ENCODE data around the gene ATAD5. TPM values are rescaled to one million over a fixed set of nuclear protein-coding genes. Genes with fewer than 3 reads are reported as not detected.

ATAD5 gene
- total RNA-seq, 6 experiments from 2014 or later: 0.29 to 2.7 (median 0.67) TPM

- 90% methylated on average over 9 of the region's 9 CpGs for WGBS (ENCODE audit: insufficient coverage, low coverage, low lambda C conversion rate, missing lambda C conversion rate)
- H3K36me3 ChIP-seq: peaks cover 0 to 32% (median 15%) of the 10 kb centered on the region in 4 donors
Observed at GRCh38 chr17:30793282-30793977, 38.3 kb upstream of the ATAD5 start.

DNA sequence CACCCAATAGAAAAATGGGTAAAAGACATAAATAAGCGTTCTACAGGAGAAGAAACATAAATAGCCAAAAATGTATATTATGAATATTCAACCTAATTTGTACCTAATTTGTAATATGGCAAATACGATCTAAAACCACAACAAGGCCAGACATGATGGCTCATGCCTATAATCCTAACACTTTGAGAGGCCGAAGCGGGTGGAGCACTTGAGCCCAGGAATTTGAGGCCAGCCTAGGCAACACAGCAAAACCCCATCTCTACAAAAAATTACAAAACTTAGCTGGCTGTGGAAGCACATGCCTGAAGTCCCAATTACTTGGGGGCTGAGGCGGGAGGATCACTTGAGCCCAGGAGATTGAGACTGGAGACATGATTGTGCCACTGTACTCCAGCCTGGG is 37.4 kb upstream of the ATAD5 start:
- WGBS (ENCODE audit: insufficient coverage, low coverage, low lambda C conversion rate, missing lambda C conversion rate): 95% methylated on average over 5 of the region's 5 CpGs
- no peak for DNase-seq
- no peak for TF ChIP-seq CTCF (IDR thresholded peaks at IDR 0.05)
- TF ChIP-seq POLR2A (IDR thresholded peaks at IDR 0.05): no peak
- Histone ChIP-seq H3K36me3 (peaks cover 0 to 32% (median 14%) of the 10 kb centered on the region in 4 donors), H3K4me1 (no peaks in the 10 kb centered on the region), H3K9me3 (no peaks in the 10 kb centered on the region), H3K27me3 (no peaks in the 10 kb centered on the region), H3K27ac (no peak overlapping the region), H3K4me3 (no peak overlapping the region)
- no peak for ATAC-seq
- intact Hi-C loops (cut with DNase I): no loop called here

More at GRCh38 chr17:30793282-30793977, 38.3 kb upstream of the ATAD5 start:
- Histone ChIP-seq H3K4me1 (no peaks in the 10 kb centered on the region), H3K27ac (no peak overlapping the region), H3K4me3 (no peak overlapping the region), H3K9me3 (no peaks in the 10 kb centered on the region), H3K27me3 (no peaks in the 10 kb centered on the region)
- no peak for DNase-seq
- no peak for ATAC-seq
- TF ChIP-seq CTCF (IDR thresholded peaks at IDR 0.05) (no peak), POLR2A (IDR thresholded peaks at IDR 0.05) (no peak)
- intact Hi-C loops (cut with DNase I): no loop called here

- intact Hi-C loops (cut with DNase I): no loop called here
- peaks cover 0 to 34% (median 11%) of the 10 kb centered on the region in 4 donors for H3K36me3 ChIP-seq
Observed at GRCh38 chr17:30796016-30796415, 35.8 kb upstream of the ATAD5 start.

DNA sequence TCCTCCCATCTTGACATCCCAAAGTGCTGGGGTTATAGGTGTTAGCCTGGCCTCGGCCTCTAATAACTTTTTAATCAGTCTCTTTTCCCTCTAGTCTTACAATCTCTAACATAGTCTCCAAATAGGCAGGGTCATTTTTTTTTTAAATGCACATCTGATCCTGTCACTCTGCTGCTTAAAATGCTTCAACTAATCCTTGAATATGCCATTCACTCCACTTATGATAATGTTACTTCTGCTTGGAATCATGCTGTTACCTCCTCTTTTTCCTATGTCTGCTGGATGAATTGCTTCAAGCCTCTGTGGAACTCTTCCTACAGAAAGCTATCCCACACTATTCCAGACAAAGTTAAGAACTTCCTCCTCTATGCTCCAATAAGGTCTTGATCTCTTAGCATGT is 30.1 kb upstream of the ATAD5 start:
- WGBS (ENCODE audit: insufficient coverage, low coverage, low lambda C conversion rate, missing lambda C conversion rate): 100% methylated on average over 1 of the region's 1 CpG
- H3K36me3 ChIP-seq: peaks cover 0 to 27% (median 3%) of the 10 kb centered on the region in 4 donors
- H3K4me1 ChIP-seq: no peaks in the 10 kb centered on the region
- DNase-seq: no peak
- H3K4me3 ChIP-seq: no peak overlapping the region
- intact Hi-C loops (cut with DNase I): no loop called here
- H3K27me3 ChIP-seq: no peaks in the 10 kb centered on the region
- no peak for TF ChIP-seq CTCF (IDR thresholded peaks at IDR 0.05)
- no peak for TF ChIP-seq POLR2A (IDR thresholded peaks at IDR 0.05)
- no peaks in the 10 kb centered on the region for H3K9me3 ChIP-seq
- no peak overlapping the region for H3K27ac ChIP-seq
- ATAC-seq: no peak

More at GRCh38 chr17:30796016-30796415, 35.8 kb upstream of the ATAD5 start:
- TF ChIP-seq CTCF (IDR thresholded peaks at IDR 0.05) (no peak), POLR2A (IDR thresholded peaks at IDR 0.05) (no peak)
- WGBS (ENCODE audit: insufficient coverage, low coverage, low lambda C conversion rate, missing lambda C conversion rate): 85% methylated on average over 4 of the region's 4 CpGs
- no peak for ATAC-seq
- no peak for DNase-seq
- H3K4me1 ChIP-seq: no peaks in the 10 kb centered on the region
- H3K9me3 ChIP-seq: no peaks in the 10 kb centered on the region
- H3K27me3 ChIP-seq: no peaks in the 10 kb centered on the region
- H3K4me3 ChIP-seq: no peak overlapping the region
- no peak overlapping the region for H3K27ac ChIP-seq
